Breast epithelium (tissue), 4 donors: ENCODE results near the gene OLFM4. TPM values are rescaled to one million over a fixed set of nuclear protein-coding genes. Genes with fewer than 3 reads are reported as not detected.
A peak's percentile ranks its signal among the peaks of the same experiment; 100 is the strongest.

ENCODE experiments used
- DNase-seq, 2 donors: peaks; one replicate each; pipeline ENCODE4 v3.0.0-alpha.2; 2019; ENCODE audit warnings: low spot score in 2 of 2
- H3K27ac ChIP-seq, 2 donors: fragments of 200-600 bp; sonication (generic) in 1 of 2; one replicate each; pipeline ENCODE4 v1.5.1; 2016 to 2019; ENCODE audit warnings: mild to moderate bottlenecking in 1 of 2
- H3K27me3 ChIP-seq, 2 donors: fragments of 200-600 bp; sonication (generic) in 1 of 2; one replicate each; pipeline versions ENCODE4 v1.5.1 to v1.6.0; 2017 to 2019; ENCODE audit warnings: control low read depth in 1 of 2, mild to moderate bottlenecking in 1 of 2
- H3K36me3 ChIP-seq: fragments of 200-600 bp; one replicate; pipeline ENCODE4 v1.5.1; 2019
- H3K4me1 ChIP-seq, 2 donors: fragments of 200-600 bp; sonication (generic); one replicate each; pipeline ENCODE4 v1.5.1; 2016 to 2019; ENCODE audit warnings: control low read depth in 1 of 2
- H3K4me3 ChIP-seq, 3 donors: fragments of 200-600 bp; sonication (generic); 1 replicate in 2 of 3; 2 replicates in 1 of 3; pipeline ENCODE4 v1.5.1; 2016 to 2019; ENCODE audit warnings: mild to moderate bottlenecking in 3 of 3, moderate library complexity in 2 of 3
- H3K9me3 ChIP-seq, 2 donors: fragments of 200-600 bp; sonication (generic) in 1 of 2; one replicate each; pipeline ENCODE4 v1.5.1; 2016 to 2019; ENCODE audit warnings: control low read depth in 1 of 2
- CTCF ChIP-seq, 3 donors: fragments of 450-650 bp; IDR thresholded peaks; one replicate each; pipeline ENCODE4 v1.5.1; 2016 to 2017; ENCODE audit warnings: antibody characterized with exemption in 3 of 3, mild to moderate bottlenecking in 3 of 3, moderate library complexity in 3 of 3
- POLR2A ChIP-seq: fragments of 450-650 bp; IDR thresholded peaks from one replicate; pipeline ENCODE4 v1.6.1; 2016; ENCODE audit warnings: antibody characterized with exemption, mild to moderate bottlenecking, moderate library complexity
- POLR2AphosphoS5 ChIP-seq, 3 donors: sonication (generic); formaldehyde crosslinking; IDR thresholded peaks; one replicate each; pipeline ENCODE4 v1.6.1; 2017; ENCODE audit warnings: antibody characterized with exemption in 3 of 3
- intact Hi-C: fragments of 100-400 bp; cut with DNase I; formaldehyde crosslinking; loops from one replicate; pipeline ENCODE4 v1.15.1; 2023; ENCODE audit warnings: low total_unique reads
- total RNA-seq, 3 donors: library from RNA; depleted of rRNA; stranded (reverse); fragments of >200 nt; gene quantifications; one replicate each; pipeline ENCODE4 v1.1.0, GENCODE V29; 2016

Gene OLFM4
- total RNA-seq, 3 donors from 2014 or later, result 0.32 to 144 (median 1.9) TPM

DNA sequence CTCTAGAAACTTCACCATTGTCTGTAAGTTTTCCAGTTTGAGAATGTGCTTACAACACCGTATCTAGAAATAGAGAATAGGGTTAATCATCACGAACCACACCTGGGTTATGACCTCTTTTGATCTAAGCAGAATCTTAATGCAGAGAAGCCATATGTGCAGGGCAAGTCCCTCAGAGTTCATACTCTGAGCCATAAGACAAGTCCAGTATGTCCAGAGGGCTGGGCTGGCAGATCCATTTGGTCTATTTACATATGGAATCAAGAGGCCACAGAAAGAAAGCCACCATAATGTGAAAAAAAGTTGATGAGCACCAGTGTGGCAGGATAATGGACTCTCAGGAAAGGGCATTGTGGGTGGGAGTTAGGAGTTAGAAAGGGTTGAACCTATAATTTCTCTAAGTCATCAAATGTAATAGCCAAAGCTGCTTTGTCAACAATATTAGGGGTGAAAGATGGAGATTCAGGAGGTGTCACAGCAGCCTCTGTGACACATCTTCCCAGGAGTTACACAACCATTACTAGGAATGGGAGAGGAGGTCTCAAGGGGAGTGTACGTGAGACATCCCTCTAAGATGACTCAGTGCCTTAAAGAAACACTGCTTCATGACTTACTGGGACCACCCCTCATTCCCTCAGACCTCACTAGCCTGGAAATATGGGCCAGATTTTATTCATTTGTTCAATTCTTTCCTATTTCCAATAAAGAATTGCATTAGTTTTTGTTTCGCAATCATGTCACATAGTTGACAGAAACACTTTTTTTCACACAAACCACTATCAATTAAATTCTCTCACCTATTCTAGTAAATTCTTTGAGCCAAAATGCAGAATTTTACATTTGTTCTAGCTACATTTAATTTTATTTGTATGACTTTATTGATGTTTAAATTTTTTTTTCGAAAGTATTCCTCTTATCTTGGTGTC lies 30.4 kb upstream of the OLFM4 start:
- intact Hi-C loops, result no loop called here
- no peak for DNase-seq
- TF ChIP-seq POLR2AphosphoS5 (IDR thresholded peaks at IDR 0.05) (no peak), POLR2A (no peak), CTCF (IDR thresholded peaks at IDR 0.05) (no peak)
- Histone ChIP-seq H3K9me3 (no peaks in the 10 kb centered on the region), H3K4me3 (no peak overlapping the region), H3K27me3 (no peaks in the 10 kb centered on the region), H3K4me1 (no peaks in the 10 kb centered on the region), H3K27ac (peak overlapping the region in 1 of 2 donors; percentile 8), H3K36me3 (no peaks in the 10 kb centered on the region)

GRCh38 chr13:52999093-52999696 lies 29.4 kb upstream of the OLFM4 start:
- intact Hi-C loops, result no loop called here

DNA sequence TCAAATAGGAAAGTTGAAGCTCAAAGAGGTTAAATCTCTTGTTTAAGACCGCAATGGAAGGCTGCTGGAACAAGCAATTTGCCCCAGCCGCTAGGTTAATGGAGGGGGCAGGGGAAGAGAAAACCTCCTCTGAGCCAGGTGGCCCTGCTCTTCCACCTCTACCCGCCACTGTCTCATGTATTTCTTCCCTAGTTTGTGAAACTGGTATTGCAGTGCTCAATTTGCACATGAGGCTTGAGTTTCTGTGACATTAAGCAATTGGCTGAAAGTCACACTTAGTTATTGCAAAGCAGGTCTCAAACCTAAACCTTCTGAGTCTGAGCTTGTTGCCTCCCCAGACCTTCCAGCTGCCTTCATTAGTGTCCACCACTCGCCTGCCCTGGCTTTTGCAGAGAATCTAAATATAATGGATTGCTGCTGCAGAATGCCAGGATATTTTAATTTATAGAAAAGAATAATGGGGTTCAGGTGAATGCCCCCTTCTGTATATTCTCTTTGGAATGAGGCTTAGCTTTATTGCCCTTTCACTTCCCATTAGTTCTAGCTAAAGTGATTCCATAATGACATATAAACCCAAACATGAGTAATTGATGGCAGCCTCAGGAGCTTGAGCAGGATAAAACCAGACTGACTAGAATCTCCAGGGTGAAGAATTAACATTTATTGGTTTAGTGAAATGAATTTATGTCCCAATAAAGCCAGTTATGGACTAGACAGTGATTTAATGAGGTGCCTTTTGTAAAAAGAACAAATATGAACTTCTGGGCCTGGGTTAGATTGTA lies 27.0 kb upstream of the OLFM4 start:
- DNase-seq, result no peak
- Histone ChIP-seq H3K4me3 (no peak overlapping the region), H3K36me3 (no peaks in the 10 kb centered on the region), H3K27ac (no peak overlapping the region), H3K9me3 (no peaks in the 10 kb centered on the region), H3K4me1 (no peaks in the 10 kb centered on the region), H3K27me3 (peaks cover 0 to 12% of the 10 kb centered on the region in 2 donors)
- intact Hi-C loops, result no loop called here
- TF ChIP-seq POLR2A (no peak), CTCF (IDR thresholded peaks at IDR 0.05) (no peak), POLR2AphosphoS5 (IDR thresholded peaks at IDR 0.05) (no peak)

More at GRCh38 chr13:52999093-52999696, 29.4 kb upstream of the OLFM4 start:
- H3K9me3 ChIP-seq, result no peaks in the 10 kb centered on the region
- H3K4me3 ChIP-seq, result no peak overlapping the region
- H3K36me3 ChIP-seq, result no peaks in the 10 kb centered on the region
- no peaks in the 10 kb centered on the region for H3K4me1 ChIP-seq
- TF ChIP-seq CTCF (IDR thresholded peaks at IDR 0.05) (no peak), POLR2AphosphoS5 (IDR thresholded peaks at IDR 0.05) (no peak), POLR2A (no peak)
- DNase-seq, result no peak
- no peaks in the 10 kb centered on the region for H3K27me3 ChIP-seq
- H3K27ac ChIP-seq, result no peak overlapping the region

GRCh38 chr13:53004573-53004972 lies 24.0 kb upstream of the OLFM4 start:
- intact Hi-C loops, result no loop called here
- Histone ChIP-seq H3K9me3 (no peaks in the 10 kb centered on the region), H3K27me3 (peaks cover 0 to 12% of the 10 kb centered on the region in 2 donors), H3K36me3 (no peaks in the 10 kb centered on the region), H3K4me3 (no peak overlapping the region), H3K27ac (no peak overlapping the region), H3K4me1 (no peaks in the 10 kb centered on the region)
- no peak for DNase-seq
- TF ChIP-seq POLR2AphosphoS5 (IDR thresholded peaks at IDR 0.05), result no peak
- TF ChIP-seq CTCF (IDR thresholded peaks at IDR 0.05), result no peak
- no peak for TF ChIP-seq POLR2A
